Mononuclear cell (primary cell): ENCODE measurements around the gene NKAIN4. TPM values are rescaled to one million over a fixed set of nuclear protein-coding genes. Genes with fewer than 3 reads are reported as not detected.

Source experiments
- H3K27me3 ChIP-seq: 2 replicates; pipeline ENCODE4 v1.6.0; 2011; ENCODE audit warnings: low read length, control low read depth; ENCODE audit not compliant: insufficient read depth
- H3K4me1 ChIP-seq: 2 replicates; pipeline ENCODE4 v1.5.1; 2011; ENCODE audit warnings: mild to moderate bottlenecking, low read length, control low read depth; ENCODE audit not compliant: insufficient read depth
- H3K4me3 ChIP-seq: 2 replicates; pipeline ENCODE4 v1.5.1; 2011; ENCODE audit warnings: mild to moderate bottlenecking, low read length, moderate library complexity
- H3K9me3 ChIP-seq: 2 replicates; pipeline ENCODE4 v1.5.1; 2011; ENCODE audit warnings: low read depth, mild to moderate bottlenecking, control low read depth, low read length
- total RNA-seq: library from RNA; depleted of rRNA; stranded (reverse); fragments of >200 nt; gene quantifications from one replicate; pipeline ENCODE4 v1.2.3, GENCODE V29; 2012

NKAIN4 gene
- total RNA-seq, 1 donor, result not detected

DNA sequence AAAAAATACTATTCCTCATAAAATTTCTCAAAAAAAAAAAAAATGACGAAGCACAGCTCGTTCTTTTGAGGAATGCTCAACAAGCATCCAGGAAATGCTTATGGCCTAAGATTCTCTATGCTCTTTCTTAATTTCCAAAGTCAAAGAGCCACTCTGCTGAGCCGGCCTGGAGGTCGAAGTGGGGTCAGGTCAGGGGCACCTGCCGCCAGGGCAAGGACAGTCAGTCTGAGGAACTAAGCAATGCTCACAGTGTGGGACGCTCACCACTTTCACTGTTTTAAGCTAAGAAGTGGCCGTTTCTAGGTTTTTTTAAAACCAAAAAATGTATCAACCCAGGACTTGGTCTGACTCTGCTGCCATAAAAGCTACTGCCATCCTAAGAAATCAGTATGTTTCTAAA lies 55.7 kb downstream of the NKAIN4 start:
- H3K4me3 ChIP-seq, result no peak overlapping the region
- H3K27me3 ChIP-seq, result no peaks in the 10 kb centered on the region
- no peaks in the 10 kb centered on the region for H3K4me1 ChIP-seq
- H3K9me3 ChIP-seq, result no peaks in the 10 kb centered on the region

DNA sequence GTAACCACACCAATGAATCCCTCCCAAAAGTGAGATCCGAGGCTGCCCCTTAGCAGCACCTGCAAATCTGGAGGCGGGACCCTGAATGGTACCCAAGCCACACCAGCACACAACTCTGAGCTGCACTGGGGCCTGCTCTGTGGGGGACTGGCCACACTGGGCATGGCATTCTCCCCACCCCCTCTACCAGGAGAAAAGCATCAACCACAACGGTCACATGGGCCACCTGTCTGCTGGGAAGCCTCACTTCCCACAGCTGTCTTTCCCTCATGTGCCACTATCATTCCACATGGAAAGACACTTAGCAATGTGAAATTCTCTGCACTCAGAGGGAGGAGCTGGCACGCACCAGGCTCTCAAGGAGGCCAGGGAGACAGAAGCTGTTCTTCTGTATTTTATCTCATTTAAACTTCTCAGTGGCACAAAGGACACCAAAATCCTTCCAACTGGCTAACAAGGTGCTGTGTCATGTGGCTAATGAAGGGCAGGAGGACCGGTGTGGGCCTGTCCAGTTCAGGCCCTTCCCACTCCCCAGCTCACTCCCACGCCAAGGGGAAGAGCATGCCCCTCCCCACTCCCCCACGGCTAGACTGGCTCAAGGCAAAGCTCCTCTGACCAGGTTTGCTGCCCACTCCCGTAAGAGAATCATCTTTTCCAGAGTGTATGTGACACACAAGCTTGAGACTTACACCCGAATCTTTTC lies 57.3 kb downstream of the NKAIN4 start:
- Histone ChIP-seq H3K4me3 (no peak overlapping the region), H3K4me1 (no peaks in the 10 kb centered on the region), H3K9me3 (no peaks in the 10 kb centered on the region), H3K27me3 (no peaks in the 10 kb centered on the region)

DNA sequence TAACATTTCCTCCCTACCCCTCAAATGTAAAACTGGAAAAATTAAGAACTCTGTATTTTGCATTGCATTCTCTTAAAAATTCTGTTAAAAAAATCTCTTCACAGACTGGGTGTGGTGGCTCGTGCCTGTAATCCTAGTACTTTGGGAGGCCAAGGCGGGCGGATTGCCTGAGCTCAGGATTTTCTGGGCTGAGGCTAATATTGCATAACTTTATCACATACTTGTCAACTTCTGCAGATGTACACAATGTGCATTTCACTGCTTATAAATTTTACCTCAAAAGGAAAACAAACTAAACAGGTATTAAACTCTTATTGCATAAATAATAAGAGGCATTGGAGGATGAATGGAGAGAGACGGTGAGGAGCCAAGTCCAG lies 59.5 kb downstream of the NKAIN4 start:
- Histone ChIP-seq H3K4me1 (no peaks in the 10 kb centered on the region), H3K4me3 (no peak overlapping the region), H3K9me3 (no peaks in the 10 kb centered on the region), H3K27me3 (no peaks in the 10 kb centered on the region)

DNA sequence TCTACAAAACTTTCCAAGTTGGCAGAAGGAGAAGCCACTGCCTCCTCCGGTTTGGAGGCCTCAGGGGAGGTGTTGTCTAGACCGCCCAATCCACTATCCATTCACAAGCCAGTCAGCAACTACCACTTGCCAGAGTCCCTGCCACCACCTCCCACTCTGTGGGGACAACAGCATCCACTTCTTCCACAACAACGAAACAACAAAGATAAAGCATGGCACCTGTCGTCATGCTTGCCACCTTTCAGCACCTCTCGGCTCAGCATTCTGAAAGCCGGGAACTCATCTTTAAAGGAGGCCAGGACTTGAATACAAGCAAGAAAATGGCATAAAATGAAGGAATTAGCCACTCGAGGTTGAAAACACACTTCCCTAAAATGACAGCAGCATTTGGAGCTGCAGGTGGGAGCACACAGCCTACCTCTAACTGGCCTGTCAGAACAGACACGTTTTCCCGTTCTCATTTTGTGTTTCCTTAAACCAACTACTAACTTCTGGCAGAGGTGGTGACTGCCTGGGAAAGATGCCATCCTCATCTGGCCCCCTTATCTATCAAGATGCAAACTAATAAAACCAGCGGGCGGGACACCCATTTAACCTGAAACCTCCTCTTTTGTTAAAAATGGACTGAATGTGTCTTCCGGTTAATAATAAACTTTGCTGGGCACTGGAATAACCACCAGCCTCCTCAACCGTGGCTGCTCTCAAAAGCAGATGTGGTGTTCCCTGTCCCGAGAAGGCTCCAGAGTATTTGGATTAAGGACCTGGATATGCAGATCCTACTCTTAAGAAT lies 60.1 kb downstream of the NKAIN4 start:
- Histone ChIP-seq H3K27me3 (no peaks in the 10 kb centered on the region), H3K4me1 (no peaks in the 10 kb centered on the region), H3K9me3 (no peaks in the 10 kb centered on the region), H3K4me3 (no peak overlapping the region)

DNA sequence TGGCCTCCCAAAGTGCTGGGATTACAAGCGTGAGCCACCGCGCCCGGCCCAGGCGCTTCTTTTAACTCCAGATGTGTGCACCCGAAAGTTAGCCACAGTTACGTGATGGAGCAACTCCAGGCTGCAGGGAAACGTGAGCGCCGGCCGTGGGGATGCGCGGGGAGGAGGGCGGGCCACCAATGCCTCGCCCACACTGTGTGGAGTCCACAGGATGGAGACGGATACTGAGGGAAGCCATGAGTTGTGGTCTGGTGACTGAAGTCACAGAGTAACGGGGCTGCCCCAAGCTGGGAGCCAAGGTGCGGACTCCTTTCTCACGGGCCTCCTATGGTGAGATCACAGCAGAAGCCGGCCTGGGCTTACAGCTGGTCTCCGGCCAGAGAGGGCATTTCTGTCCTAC lies 61.5 kb downstream of the NKAIN4 start:
- Histone ChIP-seq H3K4me3 (no peak overlapping the region), H3K4me1 (no peaks in the 10 kb centered on the region), H3K27me3 (no peaks in the 10 kb centered on the region), H3K9me3 (no peaks in the 10 kb centered on the region)

DNA sequence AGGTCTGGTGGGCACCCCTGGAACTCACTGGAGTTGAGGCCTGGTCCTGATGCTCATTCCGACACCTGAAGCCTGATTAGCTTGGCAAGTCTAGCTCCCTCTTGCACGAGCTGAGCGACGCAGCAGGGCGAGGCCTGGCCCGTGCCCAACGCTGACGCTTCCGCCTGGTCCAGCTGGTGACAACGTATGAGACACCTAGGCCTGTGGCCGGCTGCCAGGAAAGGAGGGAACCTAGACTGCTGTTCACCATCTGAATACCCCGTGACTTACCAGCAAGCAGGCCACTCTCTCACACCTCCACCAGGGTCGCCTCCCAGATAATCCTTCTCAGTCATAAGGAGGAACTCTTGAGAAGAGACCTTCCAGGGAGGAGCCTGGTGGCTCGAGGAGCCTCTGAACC lies 62.9 kb downstream of the NKAIN4 start:
- H3K9me3 ChIP-seq, result no peaks in the 10 kb centered on the region
- H3K4me3 ChIP-seq, result no peak overlapping the region
- H3K27me3 ChIP-seq, result no peaks in the 10 kb centered on the region
- H3K4me1 ChIP-seq, result no peaks in the 10 kb centered on the region

DNA sequence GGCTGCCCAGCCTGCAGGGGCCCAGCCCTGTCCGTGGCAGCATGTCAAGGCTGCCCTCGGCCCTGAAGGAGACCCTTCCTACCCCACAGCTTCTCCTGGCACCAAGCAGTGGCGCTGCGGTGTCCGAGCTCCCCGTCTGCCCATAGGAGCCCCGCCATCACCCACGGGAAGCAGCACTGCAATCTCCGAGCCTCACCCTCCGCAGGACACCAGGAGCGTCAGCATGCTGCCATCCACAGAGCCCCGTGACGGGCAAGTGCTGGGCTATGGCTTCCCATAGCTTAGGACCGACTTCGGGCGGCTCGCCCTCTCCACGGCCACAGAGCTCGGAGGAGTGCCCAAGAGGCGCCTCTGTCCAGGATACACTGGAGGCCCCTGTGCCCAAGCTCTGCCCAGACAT lies 63.4 kb downstream of the NKAIN4 start:
- Histone ChIP-seq H3K9me3 (no peaks in the 10 kb centered on the region), H3K4me3 (no peak overlapping the region), H3K27me3 (no peaks in the 10 kb centered on the region), H3K4me1 (no peaks in the 10 kb centered on the region)

Other genes with a start within 250 kb of the NKAIN4 start
- not detected for gene BHLHE23, start 247.5 kb downstream of the NKAIN4 start, total RNA-seq
- 34.0 TPM for gene YTHDF1, start 38.3 kb downstream of the NKAIN4 start, total RNA-seq
- 0.21 TPM for gene BIRC7, start 18.6 kb downstream of the NKAIN4 start, total RNA-seq
- 36.4 TPM for gene ARFGAP1, start 18.4 kb upstream of the NKAIN4 start, total RNA-seq
- not detected for gene COL20A1, start 38.7 kb upstream of the NKAIN4 start, total RNA-seq
- not detected for gene CHRNA4, start 106.9 kb upstream of the NKAIN4 start, total RNA-seq
- under 0.01 TPM for gene KCNQ2, start 218.2 kb upstream of the NKAIN4 start, total RNA-seq
- gene EEF1A2, start 244.6 kb upstream of the NKAIN4 start, total RNA-seq, result 0.73 TPM